Glomerular visceral epithelial cell (primary cell): ENCODE results near the gene ZNF845.
"Not testable (repeated sequence)": the region's sequence is repeated elsewhere in the genome, so short reads cannot be mapped to it uniquely, and the experiment has no call there.

Experiments used
- DNase-seq: peaks from one replicate; pipeline ENCODE4 v3.0.0-alpha.2; 2016; ENCODE audit errors: extremely low spot score

The ZNF845 gene

GRCh38 chr19:53333463-53334449 lies at the start of gene ZNF845:
Gene ZNF845 (plus strand): TSS chr19:53333749. CDS start chr19:53341308, 7,559 bp downstream.
- peak; percentile 93 for DNase-seq

- DNase-seq: no peak
These were observed 48.5 kb upstream of the ZNF845 start for GRCh38 chr19:53285087-53285486.

- no peak for DNase-seq
These were observed 42.6 kb upstream of the ZNF845 start for GRCh38 chr19:53290758-53291549.

- DNase-seq: no peak
These were observed 38.6 kb upstream of the ZNF845 start for GRCh38 chr19:53294786-53295441.

GRCh38 chr19:53301341-53301740 lies 32.2 kb upstream of the ZNF845 start:
- DNase-seq: not testable (repeated sequence)

GRCh38 chr19:53308339-53308811 lies 25.2 kb upstream of the ZNF845 start:
- no peak for DNase-seq

GRCh38 chr19:53311044-53311443 lies 22.5 kb upstream of the ZNF845 start:
- DNase-seq: no peak

- DNase-seq: no peak
These were observed 21.7 kb upstream of the ZNF845 start for GRCh38 chr19:53311897-53312296.

GRCh38 chr19:53328967-53329366 lies 4.6 kb upstream of the ZNF845 start:
- DNase-seq: no peak

GRCh38 chr19:53332484-53332883 lies 1.1 kb upstream of the ZNF845 start:
- no peak for DNase-seq

GRCh38 chr19:53333066-53333462 lies 485 bp upstream of the ZNF845 start:
- no peak for DNase-seq

- DNase-seq: not testable (repeated sequence)
These were observed 10.9 kb downstream of the ZNF845 start for GRCh38 chr19:53344403-53344802.

- no peak for DNase-seq
These were observed 22.2 kb downstream of the ZNF845 start for GRCh38 chr19:53355739-53356138.

- no peak for DNase-seq
These were observed 24.5 kb downstream of the ZNF845 start for GRCh38 chr19:53357821-53358581.

GRCh38 chr19:53360056-53360455 lies 26.5 kb downstream of the ZNF845 start:
- DNase-seq: not testable (repeated sequence)

- DNase-seq: peak; percentile 87
These were observed 31.8 kb downstream of the ZNF845 start, which contains the start of gene ZNF525 for GRCh38 chr19:53365134-53365898. Gene ZNF525 (plus strand): TSS chr19:53365705. CDS start chr19:53372282, 6,577 bp downstream.

GRCh38 chr19:53365899-53366493 lies 32.4 kb downstream of the ZNF845 start:
- peak; percentile 35 for DNase-seq

GRCh38 chr19:53372196-53372595 lies 38.6 kb downstream of the ZNF845 start:
- no peak for DNase-seq

GRCh38 chr19:53374288-53374687 lies 40.7 kb downstream of the ZNF845 start:
- no peak for DNase-seq

GRCh38 chr19:53374743-53375142 lies 41.2 kb downstream of the ZNF845 start:
- DNase-seq: no peak
